ENCODE results near the gene LIPA.

The LIPA gene

DNA sequence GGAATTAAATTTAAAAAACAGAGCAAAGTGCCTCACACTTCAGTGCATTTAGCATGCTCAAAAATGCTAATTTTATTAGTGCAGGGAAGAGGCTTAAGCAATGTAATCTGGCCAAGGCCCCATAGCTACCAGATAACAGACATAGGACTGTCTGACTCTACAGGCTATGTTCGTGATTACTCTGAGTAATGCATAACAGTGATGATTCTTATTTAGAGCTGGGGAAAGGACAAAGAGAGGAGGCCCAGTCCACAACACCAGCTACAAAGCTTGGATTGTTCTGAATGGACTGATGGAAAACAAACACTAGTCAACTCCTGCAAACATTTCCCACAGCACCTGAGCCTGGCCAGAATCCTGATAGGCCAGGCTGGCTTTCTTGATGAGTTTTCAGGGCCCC is 36.1 kb downstream of the LIPA start:
- POLR2A ChIA-PET (ENCODE audit: low non-redundant PET), result no interaction called here
- H3K27ac ChIP-seq, result no peak overlapping the region
- DNase-seq (ENCODE audit: low spot score), result no peak
- CTCF ChIA-PET, result interaction anchor here (0.7 to 2.8 kb wide), 4 partner anchors 35 to 281 kb away, joined by 3 to 11 read pairs (median 4); partner anchors contain the start of gene LIPA
- no peak for TF ChIP-seq CTCF (conservative IDR thresholded peaks at IDR 0.05; ENCODE audit: low read depth)

DNA sequence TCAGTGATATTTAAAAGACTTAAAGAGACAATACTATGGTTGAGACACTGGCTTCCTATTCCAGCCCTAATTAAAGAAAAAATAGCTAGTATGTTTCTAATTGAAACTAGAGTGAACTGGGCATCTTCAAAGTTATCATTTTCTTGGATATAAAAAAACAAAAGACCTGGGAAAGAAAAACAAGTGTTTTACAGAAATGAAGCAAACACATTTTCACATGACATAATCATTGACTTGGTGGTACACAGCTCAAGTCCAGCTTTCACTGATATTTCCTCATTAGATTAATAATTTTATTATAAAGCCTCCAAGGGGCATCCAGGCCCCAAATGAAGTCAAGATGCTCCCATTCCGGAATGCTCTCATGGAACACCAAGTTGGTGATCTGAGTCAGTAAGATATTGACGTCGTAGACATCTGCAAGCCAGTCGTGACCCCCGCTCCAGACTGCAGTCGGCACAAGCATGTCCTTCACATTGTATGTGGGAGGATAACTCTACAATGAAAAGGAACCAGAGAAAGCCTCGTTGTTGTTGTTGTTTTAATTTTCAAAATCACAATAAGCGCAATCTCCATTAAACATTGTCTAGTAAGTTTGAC is 36.9 kb downstream of the LIPA start:
- H3K27ac ChIP-seq, result no peak overlapping the region
- POLR2A ChIA-PET (ENCODE audit: low non-redundant PET), result no interaction called here
- no peak for TF ChIP-seq CTCF (conservative IDR thresholded peaks at IDR 0.05; ENCODE audit: low read depth)
- no peak for DNase-seq (ENCODE audit: low spot score)
- CTCF ChIA-PET, result interaction anchor here (0.9 to 2.8 kb wide), 6 partner anchors 175 to 350 kb away, joined by 3 to 11 read pairs (median 4); no protein-coding TSS in a partner anchor

GRCh38 chr10:89213191-89213808 is 38.3 kb downstream of the LIPA start:
- POLR2A ChIA-PET (ENCODE audit: low non-redundant PET), result no interaction called here
- DNase-seq (ENCODE audit: low spot score), result peak; percentile 48
- peak; percentile 76 for TF ChIP-seq CTCF (conservative IDR thresholded peaks at IDR 0.05; ENCODE audit: low read depth)
- CTCF ChIA-PET, result interaction anchor here (0.5 to 1.6 kb wide), 11 partner anchors 51 to 352 kb away, joined by 3 to 10 read pairs (median 3); no protein-coding TSS in a partner anchor
- no peak overlapping the region for H3K27ac ChIP-seq

GRCh38 chr10:89210794-89211425 is 40.7 kb downstream of the LIPA start:
- no peak for TF ChIP-seq CTCF (conservative IDR thresholded peaks at IDR 0.05; ENCODE audit: low read depth)

GRCh38 chr10:89209718-89210117 is 41.9 kb downstream of the LIPA start:
- TF ChIP-seq CTCF (conservative IDR thresholded peaks at IDR 0.05; ENCODE audit: low read depth), result no peak
- H3K27ac ChIP-seq, result no peak overlapping the region
- CTCF ChIA-PET, result interaction anchor here (1.0 kb wide), 1 partner anchor 276 kb away, joined by 3 read pairs; no protein-coding TSS in a partner anchor
- DNase-seq (ENCODE audit: low spot score), result no peak
- POLR2A ChIA-PET (ENCODE audit: low non-redundant PET), result no interaction called here

More at GRCh38 chr10:89210794-89211425, 40.7 kb downstream of the LIPA start:
- POLR2A ChIA-PET (ENCODE audit: low non-redundant PET), result no interaction called here
- CTCF ChIA-PET, result interaction anchor here (0.6 kb wide), 1 partner anchor 265 kb away, joined by 3 read pairs; no protein-coding TSS in a partner anchor
- no peak overlapping the region for H3K27ac ChIP-seq
- no peak for DNase-seq (ENCODE audit: low spot score)

DNA sequence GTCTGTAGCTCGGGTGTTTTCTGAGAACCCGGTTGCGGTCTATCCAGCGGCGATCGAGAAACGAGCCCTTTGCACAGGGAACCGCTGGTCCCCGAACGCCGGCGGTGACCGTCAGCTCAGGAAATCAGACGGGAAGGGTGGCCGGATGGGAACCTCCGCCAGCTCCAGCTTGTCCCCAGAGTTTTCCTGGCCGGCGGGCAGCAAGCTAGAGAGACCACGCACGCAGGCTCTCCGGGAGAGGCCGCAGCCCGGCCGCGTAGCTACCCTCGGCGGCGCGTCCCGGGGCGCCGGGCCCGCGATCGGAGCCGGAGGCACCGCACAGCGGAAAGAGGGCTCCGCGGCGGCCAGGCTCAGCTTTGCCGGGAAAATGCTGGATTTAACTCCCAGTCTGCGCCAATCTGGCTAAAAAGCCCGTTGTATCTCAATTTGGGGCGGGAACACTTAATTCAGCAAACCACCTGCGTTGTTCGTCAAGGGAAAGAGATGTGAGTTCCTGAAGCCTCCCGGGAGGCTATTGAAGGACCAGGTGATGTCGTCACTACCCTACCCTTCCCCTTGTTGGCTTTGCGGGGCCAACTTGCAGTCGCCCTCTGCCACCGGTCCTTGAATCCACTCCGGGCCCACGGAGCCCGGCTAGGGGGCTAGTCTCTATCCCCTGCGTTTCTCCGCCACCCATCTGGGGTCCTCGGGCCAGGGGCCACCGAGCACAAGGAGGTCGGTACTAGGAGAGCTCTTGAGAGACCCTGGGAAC is 43.6 kb downstream of the LIPA start:
- no peak for TF ChIP-seq CTCF (conservative IDR thresholded peaks at IDR 0.05; ENCODE audit: low read depth)
- peak; percentile 42 for DNase-seq (ENCODE audit: low spot score)
- CTCF ChIA-PET, result interaction anchor here (0.6 to 2.7 kb wide), 6 partner anchors 9 to 483 kb away, joined by 3 to 20 read pairs (median 4); no protein-coding TSS in a partner anchor
- no peak overlapping the region for H3K27ac ChIP-seq
- POLR2A ChIA-PET (ENCODE audit: low non-redundant PET), result no interaction called here

All from RWPE1 (cell line).